GM12864 (cell line): Measurements from ENCODE around the gene GOLPH3L.
"Not testable (repeated sequence)": the region's sequence is repeated elsewhere in the genome, so short reads cannot be mapped to it uniquely, and the experiment has no call there.

Experiments used
- DNase-seq: peaks from one replicate; pipeline ENCODE4 v3.0.0-alpha.2; 2011; ENCODE audit warnings: low read depth
- H3K4me3 ChIP-seq: 2 replicates; pipeline ENCODE4 v1.5.1; 2011; ENCODE audit warnings: mild to moderate bottlenecking, low read depth, low read length, control low read depth
- TF ChIP-seq, protein P1 (sequence below): IDR thresholded peaks from 2 replicates; pipeline ENCODE4 v1.5.1; 2011; ENCODE audit warnings: low read depth, mild to moderate bottlenecking, moderate library complexity, low read length, control low read depth, inconsistent platforms; ENCODE audit errors: missing control alignments

The GOLPH3L gene

DNA sequence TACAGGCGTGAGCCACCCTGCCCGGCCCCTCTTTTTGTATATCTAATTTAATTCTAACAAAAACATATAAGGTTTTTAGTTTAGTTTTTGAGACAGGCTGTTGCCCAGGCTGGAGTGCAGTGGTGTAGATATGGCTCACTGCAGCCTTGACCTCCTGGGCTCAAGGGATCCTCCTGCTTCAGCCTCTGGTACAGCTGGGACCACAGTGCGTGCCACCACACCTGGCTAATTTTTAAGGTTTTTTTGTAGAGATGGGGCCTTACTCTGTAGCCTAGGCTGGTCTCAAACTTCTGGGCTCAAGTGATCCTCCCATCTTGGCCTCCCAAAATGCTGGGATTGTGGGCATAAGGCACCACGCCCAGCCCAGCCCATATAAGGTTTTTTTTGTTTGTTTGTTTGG is 86.4 kb downstream of the GOLPH3L start:
- no peak for DNase-seq
- H3K4me3 ChIP-seq: no peak overlapping the region
- TF ChIP-seq, protein P1, sequence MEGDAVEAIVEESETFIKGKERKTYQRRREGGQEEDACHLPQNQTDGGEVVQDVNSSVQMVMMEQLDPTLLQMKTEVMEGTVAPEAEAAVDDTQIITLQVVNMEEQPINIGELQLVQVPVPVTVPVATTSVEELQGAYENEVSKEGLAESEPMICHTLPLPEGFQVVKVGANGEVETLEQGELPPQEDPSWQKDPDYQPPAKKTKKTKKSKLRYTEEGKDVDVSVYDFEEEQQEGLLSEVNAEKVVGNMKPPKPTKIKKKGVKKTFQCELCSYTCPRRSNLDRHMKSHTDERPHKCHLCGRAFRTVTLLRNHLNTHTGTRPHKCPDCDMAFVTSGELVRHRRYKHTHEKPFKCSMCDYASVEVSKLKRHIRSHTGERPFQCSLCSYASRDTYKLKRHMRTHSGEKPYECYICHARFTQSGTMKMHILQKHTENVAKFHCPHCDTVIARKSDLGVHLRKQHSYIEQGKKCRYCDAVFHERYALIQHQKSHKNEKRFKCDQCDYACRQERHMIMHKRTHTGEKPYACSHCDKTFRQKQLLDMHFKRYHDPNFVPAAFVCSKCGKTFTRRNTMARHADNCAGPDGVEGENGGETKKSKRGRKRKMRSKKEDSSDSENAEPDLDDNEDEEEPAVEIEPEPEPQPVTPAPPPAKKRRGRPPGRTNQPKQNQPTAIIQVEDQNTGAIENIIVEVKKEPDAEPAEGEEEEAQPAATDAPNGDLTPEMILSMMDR: no peak

GRCh38 chr1:150609732-150610131 is 87.2 kb downstream of the GOLPH3L start:
- no peak for DNase-seq
- TF ChIP-seq, protein P1: no peak
- no peak overlapping the region for H3K4me3 ChIP-seq

DNA sequence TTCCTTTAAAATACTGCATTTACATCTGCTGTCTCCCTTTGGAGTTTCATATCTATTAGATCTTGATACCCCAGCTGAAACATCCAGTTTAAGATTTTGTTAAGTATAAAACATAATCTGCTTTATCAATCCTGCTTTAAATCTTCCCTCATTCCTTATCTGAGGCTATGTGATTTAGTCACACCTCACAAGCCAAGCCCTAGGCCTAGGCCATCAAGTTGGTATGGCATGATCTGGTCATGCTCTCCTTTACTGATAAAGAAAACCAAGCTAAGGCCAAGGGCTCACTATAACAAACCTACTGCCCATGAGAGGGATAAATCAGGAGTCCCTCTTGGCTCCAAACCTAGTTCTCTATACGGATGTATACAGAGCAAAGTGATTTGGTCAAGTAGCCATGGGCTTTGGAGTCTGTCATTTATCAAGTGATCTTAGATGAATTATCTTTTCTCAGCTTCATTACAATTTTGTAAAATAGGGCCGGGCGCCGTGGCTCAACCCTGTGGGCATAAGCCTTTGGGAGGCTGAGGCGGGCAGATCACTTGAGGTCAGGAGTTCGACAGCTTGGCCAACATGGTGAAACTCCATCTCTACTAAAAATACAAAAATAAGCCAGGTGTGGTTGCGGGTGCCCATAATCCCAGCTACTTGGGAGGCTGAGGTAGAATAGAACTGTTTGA is 90.4 kb downstream of the GOLPH3L start:
- DNase-seq: no peak
- no peak overlapping the region for H3K4me3 ChIP-seq
- TF ChIP-seq, protein P1: no peak

DNA sequence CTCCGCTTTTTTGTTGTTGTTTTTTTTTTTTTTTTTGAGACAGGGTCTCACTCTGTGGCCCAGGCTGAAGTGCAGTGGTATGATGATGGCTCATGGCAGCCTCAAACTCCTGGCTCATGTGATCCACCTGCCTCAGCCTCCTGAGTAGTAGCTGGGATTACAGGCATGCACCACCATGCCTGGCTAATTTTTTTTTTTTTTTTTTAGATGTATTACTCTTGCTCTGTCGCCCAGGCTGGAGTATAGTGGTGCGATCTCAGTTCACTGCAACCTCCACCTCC is 91.6 kb downstream of the GOLPH3L start:
- H3K4me3 ChIP-seq, DNase-seq: not testable (repeated sequence)

- TF ChIP-seq, protein P1: no peak
- no peak for DNase-seq
- H3K4me3 ChIP-seq: no peak overlapping the region
Measured at GRCh38 chr1:150604226-150604588, 92.7 kb downstream of the GOLPH3L start.

DNA sequence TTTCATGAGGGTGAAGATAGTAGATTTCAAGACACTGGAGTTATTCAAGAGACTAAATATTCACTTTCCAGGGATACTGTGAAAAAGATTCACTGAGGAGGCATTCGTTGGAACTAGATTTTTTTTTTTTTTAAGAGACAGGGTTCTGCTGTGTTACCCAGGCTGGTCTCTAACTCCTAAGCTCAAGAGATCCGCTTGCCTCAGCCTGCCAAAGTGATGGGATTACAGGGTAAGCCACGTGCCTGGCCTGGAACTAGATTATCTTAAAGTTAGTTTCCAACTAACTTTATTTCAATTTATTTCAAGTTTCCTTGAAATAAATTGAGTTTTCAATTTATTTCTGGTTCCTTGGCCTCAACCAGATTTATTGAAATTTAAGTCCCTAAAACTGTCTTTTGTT is 93.2 kb downstream of the GOLPH3L start:
- TF ChIP-seq, protein P1: no peak
- no peak overlapping the region for H3K4me3 ChIP-seq
- no peak for DNase-seq

- DNase-seq, H3K4me3 ChIP-seq: not testable (repeated sequence)
Measured at GRCh38 chr1:150602372-150602771, 94.6 kb downstream of the GOLPH3L start.

- TF ChIP-seq, protein P1: no peak
- H3K4me3 ChIP-seq: no peak overlapping the region
- DNase-seq: no peak
Measured at GRCh38 chr1:150601540-150601939, 95.4 kb downstream of the GOLPH3L start.

DNA sequence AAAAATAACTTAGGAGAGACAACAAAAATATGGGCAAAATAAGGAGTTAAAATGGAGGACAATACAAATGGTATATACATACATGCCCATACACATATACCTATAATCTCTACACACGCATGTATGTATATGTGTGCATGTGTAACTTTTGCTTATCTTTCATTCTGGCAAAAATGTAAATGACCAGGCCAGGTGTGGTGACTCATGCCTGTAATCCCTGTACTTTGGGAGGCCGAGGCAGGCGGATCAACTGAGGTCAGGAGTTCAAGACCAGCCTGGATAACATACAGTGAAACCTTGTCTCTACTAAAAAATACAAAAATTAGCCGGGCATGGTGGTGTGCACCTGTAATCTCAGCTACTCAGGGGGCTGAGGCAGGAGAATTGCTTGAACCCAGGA is 98.6 kb downstream of the GOLPH3L start:
- not testable (repeated sequence) for DNase-seq, H3K4me3 ChIP-seq
